Muscle layer of duodenum (tissue), 2 donors: ENCODE data around the gene TCEAL8.

Source experiments
- H3K27ac ChIP-seq: one replicate; pipeline ENCODE4 v1.7.0; 2013; ENCODE audit warnings: mild to moderate bottlenecking, low read length
- H3K27me3 ChIP-seq: one replicate; pipeline ENCODE4 v1.7.0; 2013; ENCODE audit warnings: low read depth, mild to moderate bottlenecking, control low read depth, low read length
- H3K36me3 ChIP-seq, 2 donors: one replicate each; pipeline ENCODE4 v1.7.0; 2013; ENCODE audit warnings: low read length in 2 of 2, control low read depth in 1 of 2, mild to moderate bottlenecking in 1 of 2; ENCODE audit not compliant: insufficient read depth in 2 of 2, control insufficient read depth in 1 of 2
- H3K4me1 ChIP-seq, 2 donors: one replicate each; pipeline ENCODE4 v1.7.0; 2013; ENCODE audit warnings: low read length in 2 of 2, mild to moderate bottlenecking in 2 of 2, control low read depth in 1 of 2, moderate library complexity in 1 of 2; ENCODE audit not compliant: insufficient read depth in 2 of 2, control insufficient read depth in 1 of 2
- H3K4me3 ChIP-seq, 2 donors: one replicate each; pipeline ENCODE4 v1.7.0; 2013; ENCODE audit warnings: low read length in 2 of 2, low read depth in 1 of 2, mild to moderate bottlenecking in 1 of 2
- H3K9me3 ChIP-seq, 2 donors: one replicate each; pipeline ENCODE4 v1.7.0; 2013; ENCODE audit warnings: low read length in 2 of 2, control low read depth in 1 of 2, mild to moderate bottlenecking in 1 of 2; ENCODE audit not compliant: control insufficient read depth in 1 of 2
- donor health status: healthy.

Gene TCEAL8

GRCh38 chrX:103254921-103255493 lies at the start of gene TCEAL8:
TCEAL8 (minus strand) TSS chrX:103255155; CDS start chrX:103253979, 1,176 bp downstream.
- Histone ChIP-seq H3K4me1 (peaks cover 0 to 9% of the 10 kb centered on the region in 2 donors), H3K27ac (peak within 1 kb of the TSS; percentile 92), H3K36me3 (no peaks in the 10 kb centered on the region), H3K9me3 (no peaks in the 10 kb centered on the region), H3K4me3 (peak within 1 kb of the TSS; percentile 79 to 96), H3K27me3 (no peaks in the 10 kb centered on the region)

DNA sequence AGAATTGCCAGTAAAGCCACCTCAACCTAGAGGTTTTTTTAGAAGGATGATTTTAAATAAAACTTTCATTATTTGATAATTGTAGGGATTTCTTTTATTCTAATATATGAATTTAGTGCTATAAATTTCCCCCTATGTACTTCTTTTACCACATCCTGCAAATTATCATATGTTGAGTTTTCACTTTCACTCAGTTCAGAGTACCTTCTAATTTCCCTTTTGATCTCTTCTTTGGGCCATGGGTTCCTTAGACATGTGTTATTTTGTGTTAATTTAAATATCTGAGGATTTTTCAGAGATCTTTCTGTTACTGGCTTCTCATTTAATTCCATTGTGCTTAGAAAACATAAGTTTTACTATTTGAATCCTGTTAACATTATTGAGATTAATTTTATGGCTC lies 49.8 kb upstream of the TCEAL8 start:
- Histone ChIP-seq H3K36me3 (no peaks in the 10 kb centered on the region), H3K27ac (no peak overlapping the region), H3K4me3 (no peak overlapping the region), H3K27me3 (no peaks in the 10 kb centered on the region), H3K4me1 (no peaks in the 10 kb centered on the region), H3K9me3 (no peaks in the 10 kb centered on the region)

GRCh38 chrX:103293118-103293517 lies 38.2 kb upstream of the TCEAL8 start:
- Histone ChIP-seq H3K9me3 (peaks cover 0 to 4% of the 10 kb centered on the region in 2 donors), H3K27ac (no peak overlapping the region), H3K36me3 (no peaks in the 10 kb centered on the region), H3K4me3 (no peak overlapping the region), H3K4me1 (no peaks in the 10 kb centered on the region), H3K27me3 (no peaks in the 10 kb centered on the region)

- H3K27me3 ChIP-seq, result no peaks in the 10 kb centered on the region
- peaks cover 0 to 2% of the 10 kb centered on the region in 2 donors for H3K9me3 ChIP-seq
- no peak overlapping the region for H3K4me3 ChIP-seq
- H3K4me1 ChIP-seq, result no peaks in the 10 kb centered on the region
- no peaks in the 10 kb centered on the region for H3K36me3 ChIP-seq
- H3K27ac ChIP-seq, result no peak overlapping the region
Measured at GRCh38 chrX:103279624-103280023, 24.7 kb upstream of the TCEAL8 start.

GRCh38 chrX:103276581-103277002 lies 21.6 kb upstream of the TCEAL8 start, which contains the start of gene TCEAL5:
TCEAL5 (minus strand) TSS chrX:103276750; CDS start chrX:103274563, 2,187 bp downstream.
- no peaks in the 10 kb centered on the region for H3K9me3 ChIP-seq

GRCh38 chrX:103275947-103276567 lies 21.1 kb upstream of the TCEAL8 start:
- peak overlapping the region; percentile 2 to 54 for H3K4me3 ChIP-seq
- no peaks in the 10 kb centered on the region for H3K9me3 ChIP-seq
- no peak overlapping the region for H3K27ac ChIP-seq
- H3K27me3 ChIP-seq, result no peaks in the 10 kb centered on the region
- no peaks in the 10 kb centered on the region for H3K36me3 ChIP-seq
- no peaks in the 10 kb centered on the region for H3K4me1 ChIP-seq

More at GRCh38 chrX:103276581-103277002, 21.6 kb upstream of the TCEAL8 start, which contains the start of gene TCEAL5:
- no peaks in the 10 kb centered on the region for H3K27me3 ChIP-seq
- peak within 1 kb of the TSS; percentile 2 to 54 for H3K4me3 ChIP-seq
- H3K4me1 ChIP-seq, result no peaks in the 10 kb centered on the region
- no peak within 1 kb of the TSS for H3K27ac ChIP-seq
- H3K36me3 ChIP-seq, result no peaks in the 10 kb centered on the region

DNA sequence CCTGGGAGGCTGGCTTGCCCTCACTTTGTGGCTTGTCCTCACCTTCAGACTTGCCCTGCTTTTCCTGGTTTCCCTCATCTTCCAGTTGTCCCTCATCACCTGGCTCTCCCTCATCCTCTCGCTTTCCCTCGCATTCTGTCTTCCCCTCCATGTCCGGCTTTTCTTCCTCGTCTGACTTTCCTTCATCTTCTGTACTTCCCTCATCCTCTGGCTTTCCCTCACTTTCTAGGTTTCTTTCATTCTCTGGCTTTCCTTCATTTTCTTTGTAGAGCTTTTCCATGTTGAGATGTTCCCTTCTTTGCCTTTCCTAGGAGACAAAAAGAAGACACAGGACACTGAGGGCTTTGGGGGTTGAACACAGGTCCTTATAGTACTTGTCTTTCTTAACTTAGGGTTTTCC lies 19.3 kb upstream of the TCEAL8 start:
- no peaks in the 10 kb centered on the region for H3K27me3 ChIP-seq
- H3K9me3 ChIP-seq, result no peaks in the 10 kb centered on the region
- no peak overlapping the region for H3K4me3 ChIP-seq
- no peak overlapping the region for H3K27ac ChIP-seq
- H3K36me3 ChIP-seq, result no peaks in the 10 kb centered on the region
- H3K4me1 ChIP-seq, result no peaks in the 10 kb centered on the region

DNA sequence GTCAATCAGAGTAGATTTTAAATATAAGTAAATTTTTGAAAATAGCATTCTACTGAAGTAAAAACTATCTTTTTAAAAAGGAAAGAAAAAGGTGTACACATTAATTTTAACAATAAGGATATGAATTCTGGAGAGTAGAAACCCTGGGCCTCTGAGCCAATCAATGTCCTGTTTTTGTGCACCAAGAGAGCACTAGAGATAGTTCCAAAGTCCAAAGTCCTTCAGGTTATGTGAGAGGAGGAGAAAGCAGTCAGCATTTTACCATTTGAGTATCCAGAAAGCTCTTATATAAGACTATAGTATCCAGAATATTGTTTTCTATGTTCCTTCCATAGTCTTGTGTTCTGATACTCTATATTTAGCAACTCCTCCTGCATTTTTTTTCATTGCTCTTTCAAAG lies 3.3 kb upstream of the TCEAL8 start:
- Histone ChIP-seq H3K9me3 (no peaks in the 10 kb centered on the region), H3K4me1 (peaks cover 0 to 3% of the 10 kb centered on the region in 2 donors), H3K27me3 (no peaks in the 10 kb centered on the region)

DNA sequence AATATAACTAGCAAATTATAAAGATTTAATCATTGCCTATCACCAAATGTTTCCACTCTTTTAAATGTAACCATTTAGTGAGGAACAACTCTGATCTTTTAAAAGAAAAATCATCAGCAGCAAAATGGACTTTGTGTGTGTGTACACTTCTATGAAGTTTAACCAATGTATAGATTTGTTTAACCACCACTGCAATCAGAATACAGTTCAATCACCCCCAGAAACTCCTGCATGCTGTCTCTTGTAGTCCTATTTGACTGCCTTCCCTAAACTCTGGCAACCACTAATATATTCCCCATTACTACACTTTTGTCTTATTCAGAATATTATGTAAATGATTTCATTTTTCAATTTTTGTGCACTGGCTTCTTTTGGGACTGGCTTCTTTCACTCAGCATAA lies 1.7 kb upstream of the TCEAL8 start:
- Histone ChIP-seq H3K4me1 (peaks cover 0 to 9% of the 10 kb centered on the region in 2 donors), H3K36me3 (no peaks in the 10 kb centered on the region), H3K9me3 (no peaks in the 10 kb centered on the region), H3K27me3 (no peaks in the 10 kb centered on the region), H3K27ac (no peak overlapping the region), H3K4me3 (no peak overlapping the region)

More for the DNA sequence above, 3.3 kb upstream of the TCEAL8 start:
- Histone ChIP-seq H3K4me3 (no peak overlapping the region), H3K27ac (no peak overlapping the region), H3K36me3 (no peaks in the 10 kb centered on the region)

GRCh38 chrX:103254171-103254824 lies 657 bp downstream of the TCEAL8 start:
- no peaks in the 10 kb centered on the region for H3K36me3 ChIP-seq
- peak overlapping the region; percentile 79 to 96 for H3K4me3 ChIP-seq
- H3K4me1 ChIP-seq, result peaks cover 0 to 9% of the 10 kb centered on the region in 2 donors
- H3K27ac ChIP-seq, result peak overlapping the region; percentile 92
- no peaks in the 10 kb centered on the region for H3K27me3 ChIP-seq
- H3K9me3 ChIP-seq, result no peaks in the 10 kb centered on the region

- Histone ChIP-seq H3K4me3 (peak overlapping the region; percentile 79 to 96), H3K4me1 (peaks cover 0 to 9% of the 10 kb centered on the region in 2 donors), H3K27me3 (no peaks in the 10 kb centered on the region), H3K27ac (peak overlapping the region; percentile 92), H3K36me3 (no peaks in the 10 kb centered on the region), H3K9me3 (no peaks in the 10 kb centered on the region)
Measured at GRCh38 chrX:103253608-103254007, 1.3 kb downstream of the TCEAL8 start.
